Stimulated activated CD4-positive, alpha-beta T cell treated with anti-CD3 and anti-CD28 coated beads, Interleukin-1b, Interleukin-23, amount 100 ng/mL, for 48 hours (primary cell): ENCODE results near the gene SAA4.

Source experiments
- DNase-seq: peaks from one replicate; pipeline ENCODE4 v3.0.0-alpha.2; 2020

The SAA4 gene

GRCh38 chr11:18188796-18189195 is 47.8 kb downstream of the SAA4 start:
- no peak for DNase-seq
